Esophagus squamous epithelium (tissue), 4 donors: ENCODE data around the gene ADAM19.

Experiments used
- CTCF ChIP-seq, 6 experiments: fragments of 450-650 bp in 4 of 6; fragments of 200-600 bp in 2 of 6; sonication (generic) in 2 of 6; IDR thresholded peaks; one replicate each; pipeline ENCODE4 v1.5.1; 2016 to 2019; ENCODE audit warnings: antibody characterized with exemption in 6 of 6, mild to moderate bottlenecking in 4 of 6, moderate library complexity in 4 of 6
- POLR2A ChIP-seq, 4 donors: fragments of 450-650 bp; IDR thresholded peaks; one replicate each; pipeline ENCODE4 v1.6.1; 2017; ENCODE audit warnings: antibody characterized with exemption in 4 of 4, mild to moderate bottlenecking in 4 of 4, moderate library complexity in 3 of 4

GRCh38 chr5:157547941-157548512 is 27.5 kb downstream of the ADAM19 start:
- no peak for TF ChIP-seq CTCF (IDR thresholded peaks at IDR 0.05)
- TF ChIP-seq POLR2A (IDR thresholded peaks at IDR 0.05) = no peak
